ENCODE measurements around the gene MCHR1. TPM values are rescaled to one million over a fixed set of nuclear protein-coding genes. Genes with fewer than 3 reads are reported as not detected.
"Not testable (repeated sequence)": the region's sequence is repeated elsewhere in the genome, so short reads cannot be mapped to it uniquely, and the experiment has no call there.

MCHR1 gene
- total RNA-seq, 4 donors from 2014 or later, result 0.27 TPM; not detected in 3

- in situ Hi-C loops (cut with MboI; ENCODE audit: low pct_ligation_motif_present in 1 of 4, low pct_unique_long_range_greater_than_20kb in 1 of 4, low sequenced_read_pairs in 3 of 4) (no loop called here), intact Hi-C loops (cut with DNase I; ENCODE audit: low total_unique reads) (no loop called here)
- Histone ChIP-seq H3K4me3 (peak overlapping the region in 2 of 4 donors; percentile 55 to 59), H3K36me3 (no peaks in the 10 kb centered on the region), H3K27ac (peak overlapping the region; percentile 94 to 97 (median 96)), H3K9me3 (no peaks in the 10 kb centered on the region), H3K4me1 (peaks cover 9 to 39% (median 15%) of the 10 kb centered on the region in 4 donors), H3K27me3 (no peaks in the 10 kb centered on the region)
- TF ChIP-seq POLR2AphosphoS5 (IDR thresholded peaks at IDR 0.05) (no peak), CTCF (IDR thresholded peaks at IDR 0.05) (no peak), EP300 (IDR thresholded peaks at IDR 0.05; ENCODE audit: low read depth) (no peak), POLR2A (IDR thresholded peaks at IDR 0.05) (no peak)
- 66 to 68% methylated on average over 2 of the region's 2 CpGs for WGBS, 2 donors (ENCODE audit: low coverage in 1 of 2)
- no peak for DNase-seq
Measured at GRCh38 chr22:40651057-40651456, 28.2 kb upstream of the MCHR1 start.

- intact Hi-C loops (cut with DNase I; ENCODE audit: low total_unique reads), result no loop called here
Measured at GRCh38 chr22:40651563-40652501, 27.5 kb upstream of the MCHR1 start.

GRCh38 chr22:40653361-40653760 lies 25.9 kb upstream of the MCHR1 start:
- 96% methylated on average over 9 of the region's 9 CpGs; no CpG with 5 or more reads in 1 of the 2 donors for WGBS, 2 donors (ENCODE audit: low coverage in 1 of 2)
- H3K9me3 ChIP-seq, result no peaks in the 10 kb centered on the region
- H3K36me3 ChIP-seq, result no peaks in the 10 kb centered on the region
- H3K27ac ChIP-seq, result peak overlapping the region; percentile 73 to 96 (median 94)
- no peaks in the 10 kb centered on the region for H3K27me3 ChIP-seq
- H3K4me1 ChIP-seq, result peaks cover 9 to 26% (median 12%) of the 10 kb centered on the region in 4 donors
- intact Hi-C loops (cut with DNase I; ENCODE audit: low total_unique reads), result no loop called here
- in situ Hi-C loops (cut with MboI; ENCODE audit: low pct_ligation_motif_present in 1 of 4, low pct_unique_long_range_greater_than_20kb in 1 of 4, low sequenced_read_pairs in 3 of 4), result no loop called here
- no peak for DNase-seq
- TF ChIP-seq POLR2A (IDR thresholded peaks at IDR 0.05), result no peak
- no peak overlapping the region for H3K4me3 ChIP-seq

More at GRCh38 chr22:40651563-40652501, 27.5 kb upstream of the MCHR1 start:
- DNase-seq, result peak; percentile 88
- in situ Hi-C loops (cut with MboI; ENCODE audit: low pct_ligation_motif_present in 1 of 4, low pct_unique_long_range_greater_than_20kb in 1 of 4, low sequenced_read_pairs in 3 of 4), result no loop called here
- H3K27ac ChIP-seq, result peak overlapping the region; percentile 94 to 97 (median 96)
- H3K4me1 ChIP-seq, result peaks cover 9 to 32% (median 12%) of the 10 kb centered on the region in 4 donors
- no peaks in the 10 kb centered on the region for H3K9me3 ChIP-seq
- H3K4me3 ChIP-seq, result peak overlapping the region; percentile 48 to 59 (median 55)
- TF ChIP-seq CTCF (IDR thresholded peaks at IDR 0.05), result peak in 1 of 5 experiments; percentile 11
- TF ChIP-seq POLR2AphosphoS5 (IDR thresholded peaks at IDR 0.05), result peak; percentile 72 to 81 (median 77)
- TF ChIP-seq POLR2A (IDR thresholded peaks at IDR 0.05), result peak; percentile 65
- no peak for TF ChIP-seq EP300 (IDR thresholded peaks at IDR 0.05; ENCODE audit: low read depth)
- no peaks in the 10 kb centered on the region for H3K36me3 ChIP-seq
- no peaks in the 10 kb centered on the region for H3K27me3 ChIP-seq
- WGBS, 2 donors (ENCODE audit: low coverage in 1 of 2), result 20 to 37% methylated on average over 1 to 26 of the region's 33 CpGs

GRCh38 chr22:40654522-40655167 lies 24.6 kb upstream of the MCHR1 start:
- in situ Hi-C loops (cut with MboI; ENCODE audit: low pct_ligation_motif_present in 1 of 4, low pct_unique_long_range_greater_than_20kb in 1 of 4, low sequenced_read_pairs in 3 of 4), result no loop called here
- H3K27ac ChIP-seq, result peak overlapping the region; percentile 60 to 96 (median 84)

GRCh38 chr22:40655941-40656340 lies 23.3 kb upstream of the MCHR1 start:
- H3K27ac ChIP-seq; DNase-seq; in situ Hi-C loops (cut with MboI; ENCODE audit: low pct_ligation_motif_present in 1 of 4, low pct_unique_long_range_greater_than_20kb in 1 of 4, low sequenced_read_pairs in 3 of 4): not testable (repeated sequence)

More at GRCh38 chr22:40654522-40655167, 24.6 kb upstream of the MCHR1 start:
- Histone ChIP-seq H3K4me1 (peaks cover 9 to 26% (median 12%) of the 10 kb centered on the region in 4 donors), H3K36me3 (no peaks in the 10 kb centered on the region), H3K9me3 (no peaks in the 10 kb centered on the region), H3K27me3 (no peaks in the 10 kb centered on the region), H3K4me3 (no peak overlapping the region)
- peak; percentile 37 for DNase-seq
- WGBS, 2 donors (ENCODE audit: low coverage in 1 of 2), result 45 to 46% methylated on average over 5 to 11 of the region's 11 CpGs
- intact Hi-C loops (cut with DNase I; ENCODE audit: low total_unique reads), result no loop called here
- peak in 4 of 5 experiments; percentile 9 to 36 (median 26) for TF ChIP-seq CTCF (IDR thresholded peaks at IDR 0.05)
- TF ChIP-seq POLR2A (IDR thresholded peaks at IDR 0.05), result no peak

GRCh38 chr22:40656651-40657050 lies 22.6 kb upstream of the MCHR1 start:
- H3K9me3 ChIP-seq; H3K4me3 ChIP-seq; H3K27ac ChIP-seq; H3K36me3 ChIP-seq; H3K27me3 ChIP-seq; in situ Hi-C loops (cut with MboI; ENCODE audit: low pct_ligation_motif_present in 1 of 4, low pct_unique_long_range_greater_than_20kb in 1 of 4, low sequenced_read_pairs in 3 of 4); intact Hi-C loops (cut with DNase I; ENCODE audit: low total_unique reads); DNase-seq: not testable (repeated sequence)
- WGBS, 2 donors (ENCODE audit: low coverage in 1 of 2), result 88 to 94% methylated on average over 4 to 10 of the region's 10 CpGs
- H3K4me1 ChIP-seq, result peaks cover 9 to 21% (median 10%) of the 10 kb centered on the region in 4 donors

More at GRCh38 chr22:40655941-40656340, 23.3 kb upstream of the MCHR1 start:
- H3K27me3 ChIP-seq; H3K36me3 ChIP-seq; H3K9me3 ChIP-seq; H3K4me3 ChIP-seq; intact Hi-C loops (cut with DNase I; ENCODE audit: low total_unique reads): not testable (repeated sequence)
- WGBS, 2 donors (ENCODE audit: low coverage in 1 of 2), result 75 to 87% methylated on average over 3 of the region's 3 CpGs
- peaks cover 9 to 26% (median 12%) of the 10 kb centered on the region in 4 donors for H3K4me1 ChIP-seq
